ENCODE results near the gene DAZ1. TPM values are rescaled to one million over a fixed set of nuclear protein-coding genes. Genes with fewer than 3 reads are reported as not detected.
"Not testable (repeated sequence)": the region's sequence is repeated elsewhere in the genome, so short reads cannot be mapped to it uniquely, and the experiment has no call there.

Gene DAZ1
- not detected for total RNA-seq
- long read RNA-seq = 0 reads

- DNase-seq (ENCODE audit: low spot score) = not testable (repeated sequence)
These were observed at the start of gene DAZ1 for GRCh38 chrY:23198908-23199307. TSS of gene DAZ1 (minus strand) at chrY:23199008. CDS start at chrY:23198800, 208 bp downstream.

- not testable (repeated sequence) for DNase-seq (ENCODE audit: low spot score)
These were observed 20.4 kb upstream of the DAZ1 start, which contains the start of gene DAZ2 for GRCh38 chrY:23219233-23219632. TSS of gene DAZ2 (plus strand) at chrY:23219533. CDS start at chrY:23219741, 208 bp downstream.

- DNase-seq (ENCODE audit: low spot score) = not testable (repeated sequence)
These were observed 11.9 kb upstream of the DAZ1 start for GRCh38 chrY:23210681-23211080.

- not testable (repeated sequence) for DNase-seq (ENCODE audit: low spot score)
These were observed 11.1 kb upstream of the DAZ1 start for GRCh38 chrY:23209802-23210495.

GRCh38 chrY:23207455-23207854, 8.6 kb upstream of the DAZ1 start:
- DNase-seq (ENCODE audit: low spot score) = not testable (repeated sequence)

Other genes starting within 250 kb of the DAZ1 start
- gene BPY2, start 214.7 kb downstream of the DAZ1 start, total RNA-seq = not detected
- gene DAZ2, start 20.5 kb upstream of the DAZ1 start, total RNA-seq = not detected